Measurements from ENCODE around the gene PCDHA3. TPM values are rescaled to one million over a fixed set of nuclear protein-coding genes. Genes with fewer than 3 reads are reported as not detected.

PCDHA3 gene
- polyA plus RNA-seq, 1 of the 3 experiments (the other 2 are of a cell fraction) = 0.02 TPM

DNA sequence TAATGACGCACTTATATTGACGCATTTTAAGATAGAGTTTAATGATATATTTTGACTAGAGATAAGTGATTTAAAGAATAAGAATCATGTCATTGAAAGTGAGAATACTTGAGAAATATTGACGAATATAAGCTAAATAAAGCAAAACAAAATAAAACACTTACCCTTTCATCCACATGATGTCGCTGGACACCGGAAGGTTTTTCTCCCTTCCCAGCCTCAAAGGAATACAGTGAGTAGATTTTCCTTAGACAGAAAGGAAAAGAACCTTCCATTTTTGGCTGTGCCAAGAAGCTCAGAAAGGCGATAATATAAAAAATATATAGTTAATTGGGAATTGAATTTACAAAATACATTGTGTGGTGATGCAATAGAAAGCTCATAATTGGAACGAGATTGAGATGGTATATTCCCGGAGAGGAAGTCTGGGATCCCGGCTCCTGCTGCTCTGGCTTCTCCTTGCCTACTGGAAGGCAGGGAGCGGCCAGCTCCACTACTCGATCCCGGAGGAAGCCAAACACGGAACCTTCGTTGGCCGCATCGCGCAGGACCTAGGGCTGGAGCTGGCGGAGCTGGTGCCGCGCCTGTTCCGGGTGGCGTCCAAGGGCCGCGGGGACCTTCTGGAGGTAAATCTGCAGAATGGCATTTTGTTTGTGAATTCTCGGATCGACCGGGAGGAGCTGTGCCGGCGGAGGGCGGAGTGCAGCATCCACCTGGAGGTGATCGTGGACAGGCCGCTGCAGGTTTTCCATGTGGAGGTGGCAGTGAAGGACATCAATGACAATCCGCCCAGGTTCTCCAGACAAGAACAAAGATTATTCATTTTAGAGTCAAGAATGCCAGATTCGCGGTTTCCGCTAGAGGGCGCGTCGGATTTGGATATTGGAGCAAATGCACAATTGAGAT lies 20.8 kb downstream of the PCDHA3 start, which contains the start of gene PCDHA5:
Gene PCDHA5, plus strand, starts transcription at position 239 of the 906 bp plus-strand sequence.
- H4K20me1 ChIP-seq (ENCODE audit: insufficient read depth) = no peaks in the 10 kb centered on the region
- H3K4me2 ChIP-seq = no peak within 1 kb of the TSS
- DNase-seq = no peak
- H3K36me3 ChIP-seq (replicated peaks in 1 of 2; ENCODE audit: control insufficient read depth in 1 of 2, insufficient read depth in 2 of 2, low read length in 1 of 2) = no peaks in the 10 kb centered on the region
- ChIA-PET CTCF (interaction anchor here (0.6 to 2.9 kb wide), 6 partner anchors 14 to 187 kb away, joined by 3 to 14 read pairs (median 4); partner anchors contain the start of genes PCDHA4, PCDHA8 and PCDHAC1), POLR2A (no interaction called here)
- no peak for TF ChIP-seq POLR2AphosphoS5 (IDR thresholded peaks at IDR 0.05; ENCODE audit: low read depth, low read length)
- no peak for TF ChIP-seq RAD21 (IDR thresholded peaks at IDR 0.05; ENCODE audit: low read length)
- TF ChIP-seq CHD2 (IDR thresholded peaks at IDR 0.05; ENCODE audit: low read length, partially characterized antibody) = no peak
- no peak for TF ChIP-seq MXI1 (IDR thresholded peaks at IDR 0.05; ENCODE audit: low read depth, low read length)
- no peak for TF ChIP-seq RFX5 (IDR thresholded peaks at IDR 0.05; ENCODE audit: low read length)
- no peak for TF ChIP-seq EZH2phosphoT487 (IDR thresholded peaks at IDR 0.05; ENCODE audit: borderline replicate concordance, low read depth)
- no peak for TF ChIP-seq GABPA (IDR thresholded peaks at IDR 0.05; ENCODE audit: low read depth)
- no peak for TF ChIP-seq EP300 (IDR thresholded peaks at IDR 0.05; ENCODE audit: borderline replicate concordance in 1 of 2, low read depth in 1 of 2, low read length in 1 of 2)
- TF ChIP-seq, protein P1, sequence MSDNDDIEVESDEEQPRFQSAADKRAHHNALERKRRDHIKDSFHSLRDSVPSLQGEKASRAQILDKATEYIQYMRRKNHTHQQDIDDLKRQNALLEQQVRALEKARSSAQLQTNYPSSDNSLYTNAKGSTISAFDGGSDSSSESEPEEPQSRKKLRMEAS (IDR thresholded peaks at IDR 0.05; ENCODE audit: low read depth) = no peak
- no peak for TF ChIP-seq TCF12 (IDR thresholded peaks at IDR 0.05)
- no peak within 1 kb of the TSS for H3K9ac ChIP-seq
- H3K27ac ChIP-seq (ENCODE audit: low read depth in 2 of 2, low read length in 1 of 2) = no peak within 1 kb of the TSS
- H3F3A ChIP-seq (replicated peaks; ENCODE audit: insufficient read depth) = no peaks in the 10 kb centered on the region
- H3K79me2 ChIP-seq (ENCODE audit: insufficient read depth) = no peaks in the 10 kb centered on the region
- H3K4me1 ChIP-seq (ENCODE audit: control insufficient read depth in 1 of 2, insufficient read depth in 2 of 2, low read depth in 1 of 2, low read length in 1 of 2) = no peaks in the 10 kb centered on the region
- no peaks in the 10 kb centered on the region for H3K27me3 ChIP-seq (ENCODE audit: insufficient read depth)
- no peaks in the 10 kb centered on the region for H3K9me3 ChIP-seq
- no peak within 1 kb of the TSS for H3K4me3 ChIP-seq (ENCODE audit: low read depth in 2 of 2, low read length in 1 of 2)
- H2AFZ ChIP-seq (ENCODE audit: low read depth) = no peak within 1 kb of the TSS
- H3K9me2 ChIP-seq = no peaks in the 10 kb centered on the region
- WGBS (ENCODE audit: low lambda C conversion rate) = 75% methylated on average over 39 of the region's 39 CpGs

DNA sequence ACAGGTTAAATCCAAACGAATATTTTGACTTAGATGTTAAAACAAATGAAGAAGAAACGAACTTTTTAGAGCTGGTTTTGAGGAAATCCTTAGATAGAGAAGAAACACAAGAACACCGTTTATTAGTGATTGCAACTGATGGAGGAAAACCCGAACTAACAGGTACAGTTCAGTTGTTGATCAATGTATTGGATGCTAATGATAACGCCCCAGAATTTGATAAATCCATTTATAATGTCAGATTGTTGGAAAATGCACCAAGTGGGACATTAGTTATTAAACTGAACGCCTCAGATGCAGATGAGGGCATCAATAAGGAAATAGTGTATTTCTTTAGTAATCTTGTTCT lies 21.4 kb downstream of the PCDHA3 start:
- H3K9ac ChIP-seq = no peak overlapping the region
- H3K9me2 ChIP-seq = no peaks in the 10 kb centered on the region
- no peak for DNase-seq
- H3K4me3 ChIP-seq (ENCODE audit: low read depth in 2 of 2, low read length in 1 of 2) = no peak overlapping the region
- 18% methylated on average over 6 of the region's 6 CpGs for WGBS (ENCODE audit: low lambda C conversion rate)
- H3K4me2 ChIP-seq = no peak overlapping the region
- H3K79me2 ChIP-seq (ENCODE audit: insufficient read depth) = no peaks in the 10 kb centered on the region
- H2AFZ ChIP-seq (ENCODE audit: low read depth) = no peak overlapping the region
- no peaks in the 10 kb centered on the region for H3K4me1 ChIP-seq (ENCODE audit: control insufficient read depth in 1 of 2, insufficient read depth in 2 of 2, low read depth in 1 of 2, low read length in 1 of 2)
- H4K20me1 ChIP-seq (ENCODE audit: insufficient read depth) = no peaks in the 10 kb centered on the region
- H3K9me3 ChIP-seq = no peaks in the 10 kb centered on the region
- ChIA-PET POLR2A (no interaction called here), CTCF (interaction anchor here (0.6 to 2.9 kb wide), 3 partner anchors 15 to 187 kb away, joined by 5 to 14 read pairs (median 10); partner anchors contain the start of genes PCDHA4 and PCDHA8)
- H3K36me3 ChIP-seq (replicated peaks in 1 of 2; ENCODE audit: control insufficient read depth in 1 of 2, insufficient read depth in 2 of 2, low read length in 1 of 2) = no peaks in the 10 kb centered on the region
- TF ChIP-seq SMC3 (IDR thresholded peaks at IDR 0.05; ENCODE audit: low read depth, low read length) = no peak
- TF ChIP-seq GABPA (IDR thresholded peaks at IDR 0.05; ENCODE audit: low read depth) = no peak
- TF ChIP-seq, protein P2, sequence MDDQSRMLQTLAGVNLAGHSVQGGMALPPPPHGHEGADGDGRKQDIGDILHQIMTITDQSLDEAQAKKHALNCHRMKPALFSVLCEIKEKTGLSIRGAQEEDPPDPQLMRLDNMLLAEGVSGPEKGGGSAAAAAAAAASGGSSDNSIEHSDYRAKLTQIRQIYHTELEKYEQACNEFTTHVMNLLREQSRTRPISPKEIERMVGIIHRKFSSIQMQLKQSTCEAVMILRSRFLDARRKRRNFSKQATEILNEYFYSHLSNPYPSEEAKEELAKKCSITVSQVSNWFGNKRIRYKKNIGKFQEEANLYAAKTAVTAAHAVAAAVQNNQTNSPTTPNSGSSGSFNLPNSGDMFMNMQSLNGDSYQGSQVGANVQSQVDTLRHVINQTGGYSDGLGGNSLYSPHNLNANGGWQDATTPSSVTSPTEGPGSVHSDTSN (IDR thresholded peaks at IDR 0.05) = no peak
- TF ChIP-seq GATA2 (CRISPR knock-in tag; IDR thresholded peaks at IDR 0.05) = no peak
- TF ChIP-seq FOSL2 (IDR thresholded peaks at IDR 0.05; ENCODE audit: borderline replicate concordance, low read depth) = no peak
- TF ChIP-seq RAD21 (IDR thresholded peaks at IDR 0.05; ENCODE audit: low read length) = no peak
- TF ChIP-seq MXI1 (IDR thresholded peaks at IDR 0.05; ENCODE audit: low read depth, low read length) = no peak
- no peak for TF ChIP-seq EZH2phosphoT487 (IDR thresholded peaks at IDR 0.05; ENCODE audit: borderline replicate concordance, low read depth)
- TF ChIP-seq, protein P3, sequence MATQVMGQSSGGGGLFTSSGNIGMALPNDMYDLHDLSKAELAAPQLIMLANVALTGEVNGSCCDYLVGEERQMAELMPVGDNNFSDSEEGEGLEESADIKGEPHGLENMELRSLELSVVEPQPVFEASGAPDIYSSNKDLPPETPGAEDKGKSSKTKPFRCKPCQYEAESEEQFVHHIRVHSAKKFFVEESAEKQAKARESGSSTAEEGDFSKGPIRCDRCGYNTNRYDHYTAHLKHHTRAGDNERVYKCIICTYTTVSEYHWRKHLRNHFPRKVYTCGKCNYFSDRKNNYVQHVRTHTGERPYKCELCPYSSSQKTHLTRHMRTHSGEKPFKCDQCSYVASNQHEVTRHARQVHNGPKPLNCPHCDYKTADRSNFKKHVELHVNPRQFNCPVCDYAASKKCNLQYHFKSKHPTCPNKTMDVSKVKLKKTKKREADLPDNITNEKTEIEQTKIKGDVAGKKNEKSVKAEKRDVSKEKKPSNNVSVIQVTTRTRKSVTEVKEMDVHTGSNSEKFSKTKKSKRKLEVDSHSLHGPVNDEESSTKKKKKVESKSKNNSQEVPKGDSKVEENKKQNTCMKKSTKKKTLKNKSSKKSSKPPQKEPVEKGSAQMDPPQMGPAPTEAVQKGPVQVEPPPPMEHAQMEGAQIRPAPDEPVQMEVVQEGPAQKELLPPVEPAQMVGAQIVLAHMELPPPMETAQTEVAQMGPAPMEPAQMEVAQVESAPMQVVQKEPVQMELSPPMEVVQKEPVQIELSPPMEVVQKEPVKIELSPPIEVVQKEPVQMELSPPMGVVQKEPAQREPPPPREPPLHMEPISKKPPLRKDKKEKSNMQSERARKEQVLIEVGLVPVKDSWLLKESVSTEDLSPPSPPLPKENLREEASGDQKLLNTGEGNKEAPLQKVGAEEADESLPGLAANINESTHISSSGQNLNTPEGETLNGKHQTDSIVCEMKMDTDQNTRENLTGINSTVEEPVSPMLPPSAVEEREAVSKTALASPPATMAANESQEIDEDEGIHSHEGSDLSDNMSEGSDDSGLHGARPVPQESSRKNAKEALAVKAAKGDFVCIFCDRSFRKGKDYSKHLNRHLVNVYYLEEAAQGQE (IDR thresholded peaks at IDR 0.05; ENCODE audit: low read depth, low read length) = no peak
- TF ChIP-seq, protein P4, sequence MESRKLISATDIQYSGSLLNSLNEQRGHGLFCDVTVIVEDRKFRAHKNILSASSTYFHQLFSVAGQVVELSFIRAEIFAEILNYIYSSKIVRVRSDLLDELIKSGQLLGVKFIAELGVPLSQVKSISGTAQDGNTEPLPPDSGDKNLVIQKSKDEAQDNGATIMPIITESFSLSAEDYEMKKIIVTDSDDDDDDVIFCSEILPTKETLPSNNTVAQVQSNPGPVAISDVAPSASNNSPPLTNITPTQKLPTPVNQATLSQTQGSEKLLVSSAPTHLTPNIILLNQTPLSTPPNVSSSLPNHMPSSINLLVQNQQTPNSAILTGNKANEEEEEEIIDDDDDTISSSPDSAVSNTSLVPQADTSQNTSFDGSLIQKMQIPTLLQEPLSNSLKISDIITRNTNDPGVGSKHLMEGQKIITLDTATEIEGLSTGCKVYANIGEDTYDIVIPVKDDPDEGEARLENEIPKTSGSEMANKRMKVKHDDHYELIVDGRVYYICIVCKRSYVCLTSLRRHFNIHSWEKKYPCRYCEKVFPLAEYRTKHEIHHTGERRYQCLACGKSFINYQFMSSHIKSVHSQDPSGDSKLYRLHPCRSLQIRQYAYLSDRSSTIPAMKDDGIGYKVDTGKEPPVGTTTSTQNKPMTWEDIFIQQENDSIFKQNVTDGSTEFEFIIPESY (IDR thresholded peaks at IDR 0.05; ENCODE audit: borderline replicate concordance, low read depth) = no peak
- TF ChIP-seq TEAD4 (IDR thresholded peaks at IDR 0.05; ENCODE audit: borderline replicate concordance, insufficient read depth) = no peak
- TF ChIP-seq, protein P5, sequence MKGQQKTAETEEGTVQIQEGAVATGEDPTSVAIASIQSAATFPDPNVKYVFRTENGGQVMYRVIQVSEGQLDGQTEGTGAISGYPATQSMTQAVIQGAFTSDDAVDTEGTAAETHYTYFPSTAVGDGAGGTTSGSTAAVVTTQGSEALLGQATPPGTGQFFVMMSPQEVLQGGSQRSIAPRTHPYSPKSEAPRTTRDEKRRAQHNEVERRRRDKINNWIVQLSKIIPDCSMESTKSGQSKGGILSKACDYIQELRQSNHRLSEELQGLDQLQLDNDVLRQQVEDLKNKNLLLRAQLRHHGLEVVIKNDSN (IDR thresholded peaks at IDR 0.05; ENCODE audit: borderline replicate concordance, low read depth) = no peak
- H3F3A ChIP-seq (replicated peaks; ENCODE audit: insufficient read depth) = no peaks in the 10 kb centered on the region
- H3K27ac ChIP-seq (ENCODE audit: low read depth in 2 of 2, low read length in 1 of 2) = no peak overlapping the region
- H3K27me3 ChIP-seq (ENCODE audit: insufficient read depth) = no peaks in the 10 kb centered on the region

All from SK-N-SH (cell line).